ENCODE results near the gene FARS2.

- TF ChIP-seq LEF1 (IDR thresholded peaks at IDR 0.05; ENCODE audit: borderline replicate concordance) (no peak), FOXA1 (IDR thresholded peaks at IDR 0.05) (no peak), FOXK2 (IDR thresholded peaks at IDR 0.05) (no peak), PKNOX1 (IDR thresholded peaks at IDR 0.05) (no peak), NFRKB (IDR thresholded peaks at IDR 0.05) (no peak)
Measured at GRCh38 chr6:5498579-5498899, 237.2 kb downstream of the FARS2 start.
